Neuron (in vitro differentiated cells): ENCODE data around the gene COL18A1.
"Not testable (repeated sequence)": the region's sequence is repeated elsewhere in the genome, so short reads cannot be mapped to it uniquely, and the experiment has no call there.

Experiments used
- H2AFZ ChIP-seq: one replicate; pipeline ENCODE4 v1.6.1; 2013; ENCODE audit warnings: low read depth, mild to moderate bottlenecking, inconsistent platforms, low read length, moderate library complexity
- H3K27me3 ChIP-seq: one replicate; pipeline ENCODE4 v1.6.1; 2013; ENCODE audit warnings: low read length; ENCODE audit not compliant: insufficient read depth
- H3K36me3 ChIP-seq: one replicate; pipeline ENCODE4 v1.6.1; 2013; ENCODE audit warnings: low read length; ENCODE audit not compliant: insufficient read depth
- H3K4me1 ChIP-seq: one replicate; pipeline ENCODE4 v1.6.1; 2013; ENCODE audit warnings: low read length; ENCODE audit not compliant: insufficient read depth
- H3K4me3 ChIP-seq: 2 replicates; pipeline ENCODE4 v1.5.1; 2013; ENCODE audit warnings: mild to moderate bottlenecking, low read length, moderate library complexity
- H3K9me3 ChIP-seq: one replicate; pipeline ENCODE4 v1.6.1; 2013; ENCODE audit warnings: low read length

The COL18A1 gene

GRCh38 chr21:45439161-45439872 is 34.4 kb downstream of the COL18A1 start:
- H3K4me3 ChIP-seq, result no peak overlapping the region
- no peaks in the 10 kb centered on the region for H3K36me3 ChIP-seq
- H2AFZ ChIP-seq, result no peak overlapping the region
- H3K4me1 ChIP-seq, result no peaks in the 10 kb centered on the region
- H3K9me3 ChIP-seq, result no peaks in the 10 kb centered on the region
- H3K27me3 ChIP-seq, result no peaks in the 10 kb centered on the region

GRCh38 chr21:45439901-45440461 is 35.0 kb downstream of the COL18A1 start:
- Histone ChIP-seq H3K36me3 (no peaks in the 10 kb centered on the region), H3K4me1 (no peaks in the 10 kb centered on the region), H2AFZ (no peak overlapping the region), H3K4me3 (no peak overlapping the region), H3K9me3 (no peaks in the 10 kb centered on the region), H3K27me3 (no peaks in the 10 kb centered on the region)

- Histone ChIP-seq H3K4me3 (no peak overlapping the region), H3K4me1 (no peaks in the 10 kb centered on the region), H3K27me3 (no peaks in the 10 kb centered on the region), H3K9me3 (no peaks in the 10 kb centered on the region), H3K36me3 (no peaks in the 10 kb centered on the region), H2AFZ (no peak overlapping the region)
These were observed 35.9 kb downstream of the COL18A1 start for GRCh38 chr21:45440736-45441350.

GRCh38 chr21:45441431-45442255 is 36.7 kb downstream of the COL18A1 start:
- Histone ChIP-seq H2AFZ (no peak overlapping the region), H3K36me3 (no peaks in the 10 kb centered on the region), H3K27me3 (no peaks in the 10 kb centered on the region), H3K9me3 (no peaks in the 10 kb centered on the region), H3K4me3 (no peak overlapping the region), H3K4me1 (no peaks in the 10 kb centered on the region)

GRCh38 chr21:45442276-45442675 is 37.3 kb downstream of the COL18A1 start:
- no peak overlapping the region for H3K4me3 ChIP-seq
- H3K27me3 ChIP-seq, result no peaks in the 10 kb centered on the region
- no peaks in the 10 kb centered on the region for H3K4me1 ChIP-seq
- H3K9me3 ChIP-seq, result peaks cover 2% of the 10 kb centered on the region
- H3K36me3 ChIP-seq, result no peaks in the 10 kb centered on the region
- H2AFZ ChIP-seq, result no peak overlapping the region

GRCh38 chr21:45442686-45443594 is 38.0 kb downstream of the COL18A1 start:
- H3K27me3 ChIP-seq, H3K36me3 ChIP-seq, H3K4me3 ChIP-seq, H3K9me3 ChIP-seq, H2AFZ ChIP-seq, H3K4me1 ChIP-seq: not testable (repeated sequence)

GRCh38 chr21:45443595-45444181 is 38.7 kb downstream of the COL18A1 start:
- Histone ChIP-seq H3K36me3 (no peaks in the 10 kb centered on the region), H3K4me1 (no peaks in the 10 kb centered on the region), H3K9me3 (peaks cover 6% of the 10 kb centered on the region), H2AFZ (no peak overlapping the region), H3K4me3 (no peak overlapping the region), H3K27me3 (no peaks in the 10 kb centered on the region)

GRCh38 chr21:45444385-45444784 is 39.4 kb downstream of the COL18A1 start:
- Histone ChIP-seq H3K27me3 (no peaks in the 10 kb centered on the region), H3K4me1 (no peaks in the 10 kb centered on the region), H2AFZ (no peak overlapping the region), H3K4me3 (no peak overlapping the region), H3K36me3 (no peaks in the 10 kb centered on the region), H3K9me3 (peaks cover 6% of the 10 kb centered on the region)

- no peaks in the 10 kb centered on the region for H3K36me3 ChIP-seq
- H2AFZ ChIP-seq, result no peak overlapping the region
- H3K4me1 ChIP-seq, result no peaks in the 10 kb centered on the region
- H3K9me3 ChIP-seq, result peaks cover 6% of the 10 kb centered on the region
- no peaks in the 10 kb centered on the region for H3K27me3 ChIP-seq
- no peak overlapping the region for H3K4me3 ChIP-seq
These were observed 40.4 kb downstream of the COL18A1 start for GRCh38 chr21:45445369-45445768.

GRCh38 chr21:45447821-45448220 is 42.9 kb downstream of the COL18A1 start:
- H3K27me3 ChIP-seq, result no peaks in the 10 kb centered on the region
- no peaks in the 10 kb centered on the region for H3K4me1 ChIP-seq
- peaks cover 6% of the 10 kb centered on the region for H3K9me3 ChIP-seq
- no peaks in the 10 kb centered on the region for H3K36me3 ChIP-seq
- no peak overlapping the region for H2AFZ ChIP-seq
- no peak overlapping the region for H3K4me3 ChIP-seq

GRCh38 chr21:45448283-45448809 is 43.4 kb downstream of the COL18A1 start:
- Histone ChIP-seq H3K36me3 (no peaks in the 10 kb centered on the region), H3K4me3 (no peak overlapping the region), H3K27me3 (no peaks in the 10 kb centered on the region), H2AFZ (no peak overlapping the region), H3K4me1 (no peaks in the 10 kb centered on the region), H3K9me3 (peaks cover 6% of the 10 kb centered on the region)
